PFSK-1 (cell line): ENCODE data around the gene TMEM232.

Experiments
- POLR2AphosphoS5 ChIP-seq: IDR thresholded peaks from 2 replicates; pipeline ENCODE4 v1.6.1; 2012; ENCODE audit warnings: low read depth, mild to moderate bottlenecking, control low read depth, low read length, moderate library complexity
- TAF1 ChIP-seq: IDR thresholded peaks from 2 replicates; pipeline ENCODE4 v1.6.1; 2012; ENCODE audit warnings: low read length, control low read depth, borderline replicate concordance; ENCODE audit not compliant: insufficient read depth

GRCh38 chr5:110716247-110717245, 9.9 kb downstream of the TMEM232 start:
- no peak for TF ChIP-seq TAF1
- no peak for TF ChIP-seq POLR2AphosphoS5
